OCI-LY7 (cell line): ENCODE data around the gene TAF4.

Experiments
- CTCF ChIP-seq: fragments of 200-600 bp; sonication (generic); conservative IDR thresholded peaks from 2 replicates; pipeline ENCODE4 v1.5.1; 2014; ENCODE audit warnings: mild to moderate bottlenecking, antibody characterized with exemption, low read length, moderate library complexity, mixed read lengths
- EZH2phosphoT487 ChIP-seq: fragments of 200-600 bp; sonication (generic); IDR thresholded peaks from 2 replicates; pipeline ENCODE4 v1.6.1; 2018; ENCODE audit warnings: low read depth, borderline replicate concordance, mild to moderate bottlenecking, mixed run types, antibody characterized with exemption, low read length, moderate library complexity, mixed read lengths

GRCh38 chr20:62019144-62019805 is 46.4 kb downstream of the TAF4 start:
- TF ChIP-seq CTCF (no peak), EZH2phosphoT487 (no peak)
